Right atrium auricular region (tissue), 2 donors: ENCODE results near the gene B3GNT5. TPM values are rescaled to one million over a fixed set of nuclear protein-coding genes. Genes with fewer than 3 reads are reported as not detected.

Source experiments
- DNase-seq: peaks from one replicate; pipeline ENCODE4 v3.0.0-alpha.2; 2019; ENCODE audit warnings: low spot score
- H3K27ac ChIP-seq, 2 donors: fragments of 200-600 bp; sonication (generic); 1 replicate in 1 of 2; 2 replicates in 1 of 2; pipeline ENCODE4 v1.5.1; 2016 to 2019
- H3K27me3 ChIP-seq, 2 donors: fragments of 200-600 bp; sonication (generic); one replicate each; pipeline versions ENCODE4 v1.5.1 to v1.6.0; 2017 to 2019
- H3K36me3 ChIP-seq: fragments of 200-600 bp; sonication (generic); one replicate; pipeline ENCODE4 v1.5.1; 2016
- H3K4me1 ChIP-seq, 2 donors: fragments of 200-600 bp; sonication (generic); one replicate each; pipeline versions ENCODE4 v1.5.1 to v1.6.0; 2017 to 2019
- H3K4me3 ChIP-seq, 2 donors: fragments of 200-600 bp; sonication (generic); 1 replicate in 1 of 2; 2 replicates in 1 of 2; pipeline ENCODE4 v1.5.1; 2017 to 2019; ENCODE audit warnings: mild to moderate bottlenecking in 1 of 2, moderate library complexity in 1 of 2
- H3K9me3 ChIP-seq, 2 donors: fragments of 200-600 bp; sonication (generic); one replicate each; pipeline ENCODE4 v1.5.1; 2019
- CTCF ChIP-seq, 2 donors: fragments of 200-600 bp; sonication (generic); IDR thresholded peaks; one replicate each; pipeline ENCODE4 v1.5.1; 2019; ENCODE audit warnings: antibody characterized with exemption in 2 of 2
- total RNA-seq, 2 donors: library from RNA; depleted of rRNA; stranded (reverse); fragments of >200 nt; gene quantifications; one replicate each; pipeline ENCODE4 v1.1.0, GENCODE V29; 2016

The B3GNT5 gene
- total RNA-seq, 2 donors from 2014 or later = 1.7 to 2.0 TPM

- Histone ChIP-seq H3K27ac (no peak overlapping the region), H3K4me3 (no peak overlapping the region), H3K36me3 (no peaks in the 10 kb centered on the region), H3K9me3 (no peaks in the 10 kb centered on the region), H3K27me3 (no peaks in the 10 kb centered on the region), H3K4me1 (peaks cover 0 to 4% of the 10 kb centered on the region in 2 donors)
- DNase-seq = peak; percentile 83
- TF ChIP-seq CTCF (IDR thresholded peaks at IDR 0.05) = no peak
Observed at GRCh38 chr3:183298701-183299153, 45.7 kb downstream of the B3GNT5 start.

- TF ChIP-seq CTCF (IDR thresholded peaks at IDR 0.05) = no peak
- H3K4me1 ChIP-seq = peaks cover 0 to 4% of the 10 kb centered on the region in 2 donors
- no peak overlapping the region for H3K27ac ChIP-seq
- H3K27me3 ChIP-seq = no peaks in the 10 kb centered on the region
- no peaks in the 10 kb centered on the region for H3K9me3 ChIP-seq
- H3K36me3 ChIP-seq = no peaks in the 10 kb centered on the region
- DNase-seq = no peak
- no peak overlapping the region for H3K4me3 ChIP-seq
Observed at GRCh38 chr3:183299976-183300375, 46.9 kb downstream of the B3GNT5 start.

- Histone ChIP-seq H3K36me3 (no peaks in the 10 kb centered on the region), H3K9me3 (no peaks in the 10 kb centered on the region), H3K27me3 (no peaks in the 10 kb centered on the region), H3K4me3 (no peak overlapping the region), H3K4me1 (peaks cover 0 to 4% of the 10 kb centered on the region in 2 donors), H3K27ac (no peak overlapping the region)
- no peak for TF ChIP-seq CTCF (IDR thresholded peaks at IDR 0.05)
- DNase-seq = no peak
Observed at GRCh38 chr3:183300996-183301562, 48.0 kb downstream of the B3GNT5 start.

GRCh38 chr3:183301937-183302580 lies 49.0 kb downstream of the B3GNT5 start:
- no peaks in the 10 kb centered on the region for H3K9me3 ChIP-seq
- no peak overlapping the region for H3K4me3 ChIP-seq
- no peak for TF ChIP-seq CTCF (IDR thresholded peaks at IDR 0.05)
- no peak for DNase-seq
- H3K36me3 ChIP-seq = no peaks in the 10 kb centered on the region
- no peak overlapping the region for H3K27ac ChIP-seq
- H3K4me1 ChIP-seq = peaks cover 0 to 11% of the 10 kb centered on the region in 2 donors
- H3K27me3 ChIP-seq = no peaks in the 10 kb centered on the region

GRCh38 chr3:183303690-183304089 lies 50.6 kb downstream of the B3GNT5 start:
- no peaks in the 10 kb centered on the region for H3K27me3 ChIP-seq
- no peak for TF ChIP-seq CTCF (IDR thresholded peaks at IDR 0.05)
- peaks cover 0 to 16% of the 10 kb centered on the region in 2 donors for H3K4me1 ChIP-seq
- no peak for DNase-seq
- no peaks in the 10 kb centered on the region for H3K36me3 ChIP-seq
- H3K9me3 ChIP-seq = no peaks in the 10 kb centered on the region
- H3K4me3 ChIP-seq = no peak overlapping the region
- H3K27ac ChIP-seq = no peak overlapping the region
